NOMO-1 (cell line): Measurements from ENCODE around the gene POLR1H.
A peak's percentile ranks its signal among the peaks of the same experiment; 100 is the strongest.

ENCODE experiments used
- DNase-seq, 2 experiments: peaks; one replicate each; lab custom pipeline; 2025; ENCODE audit not compliant: unreplicated experiment in 2 of 2; lab: John Stamatoyannopoulos, UW

The POLR1H gene

DNA sequence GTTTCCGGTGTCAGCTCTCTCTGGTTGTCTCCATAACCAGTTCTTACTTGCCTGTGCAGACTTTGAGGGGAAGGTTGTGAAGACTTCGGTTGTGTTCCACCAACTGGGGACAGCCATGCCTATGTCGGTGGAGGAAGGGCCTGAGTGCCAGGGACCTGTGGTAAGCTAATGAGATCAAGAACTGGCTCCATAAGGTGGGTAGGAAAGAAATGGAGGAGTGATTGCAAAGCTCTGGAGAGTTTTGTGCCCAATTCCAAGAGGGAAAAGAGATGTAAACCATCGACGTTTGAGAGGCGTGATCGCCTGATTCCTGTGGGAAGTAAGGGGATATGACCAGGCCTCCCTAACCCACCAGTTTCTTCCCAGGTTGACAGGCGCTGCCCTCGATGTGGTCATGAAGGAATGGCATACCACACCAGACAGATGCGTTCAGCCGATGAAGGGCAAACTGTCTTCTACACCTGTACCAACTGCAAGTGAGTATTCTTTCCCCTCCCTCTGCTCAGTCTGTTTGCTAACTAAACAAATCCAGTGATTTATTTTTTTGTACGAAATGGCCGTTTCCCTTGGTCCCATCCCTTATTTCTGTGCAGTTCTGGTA, 893 bp downstream of the POLR1H start:
- no peak for DNase-seq

DNA sequence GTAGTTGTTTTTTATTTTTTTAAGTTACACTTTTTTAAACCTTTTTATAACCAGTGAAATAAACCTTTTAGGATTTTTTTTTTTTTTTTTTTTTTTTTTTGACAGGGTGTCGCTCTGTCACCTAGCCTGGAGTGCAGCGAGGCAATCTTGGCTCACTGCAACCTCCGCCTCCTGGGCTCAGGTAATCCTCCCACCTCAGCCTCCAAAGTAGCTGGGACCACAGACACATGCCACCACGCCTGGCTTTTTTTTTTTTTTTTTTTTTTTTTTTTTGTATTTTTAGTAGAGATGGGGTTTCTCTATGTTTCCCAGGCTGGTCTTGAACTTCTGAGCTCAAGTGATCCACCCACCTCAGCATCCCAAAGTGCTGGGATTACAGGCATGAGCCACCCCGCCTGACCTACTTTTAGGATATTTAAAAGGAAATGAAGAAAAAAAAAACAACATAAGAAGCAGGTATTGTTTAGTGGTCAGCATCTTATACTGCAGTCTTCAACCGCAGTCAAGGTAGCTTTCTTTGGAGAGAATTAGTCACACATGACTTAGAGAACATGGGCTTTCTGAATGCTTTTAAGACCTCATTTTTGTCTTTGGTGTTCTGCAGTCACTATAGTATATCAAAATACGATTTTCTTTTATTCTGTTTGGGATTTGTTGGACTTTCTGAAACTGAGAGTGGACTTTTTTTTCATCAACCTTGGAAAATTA, 1.6 kb downstream of the POLR1H start:
- DNase-seq = no peak

DNA sequence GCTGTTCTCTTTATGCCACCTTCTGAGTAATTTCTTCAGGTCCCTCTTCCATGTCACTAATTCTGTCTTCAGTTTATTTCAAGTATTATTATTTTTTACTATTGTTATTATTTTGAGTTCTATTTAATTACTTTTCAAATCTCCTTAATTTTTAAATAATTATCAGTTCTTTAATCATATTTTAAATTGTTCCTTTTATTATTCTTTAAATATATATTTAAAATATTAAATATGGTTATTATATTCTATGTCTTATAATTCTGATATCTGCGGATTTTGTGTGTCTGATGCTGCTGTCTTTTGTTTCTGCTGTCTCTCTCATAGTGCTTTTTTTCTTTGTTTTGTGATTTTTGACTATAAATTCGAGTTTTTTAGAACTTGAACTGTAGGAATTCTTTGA, 2.2 kb downstream of the POLR1H start:
- no peak for DNase-seq

DNA sequence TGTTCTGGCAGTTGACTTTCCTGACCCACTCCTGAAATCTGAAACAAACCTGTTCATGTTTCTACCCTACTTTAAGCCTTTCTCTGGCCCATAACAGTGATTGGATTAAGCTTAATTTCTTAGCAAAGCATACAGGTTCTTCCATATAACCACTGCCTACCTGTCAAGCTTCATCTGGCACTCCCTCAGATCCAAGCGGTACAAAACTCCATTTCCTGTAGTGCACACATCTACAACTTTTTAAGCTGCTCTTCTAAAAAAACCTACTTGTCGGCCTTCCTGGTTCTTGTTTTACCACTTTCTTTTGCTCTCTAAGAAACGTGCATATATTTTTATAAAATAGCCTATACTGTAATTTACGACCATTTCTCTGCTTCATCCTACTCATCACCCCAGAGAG, 5.0 kb downstream of the POLR1H start:
- DNase-seq = no peak

DNA sequence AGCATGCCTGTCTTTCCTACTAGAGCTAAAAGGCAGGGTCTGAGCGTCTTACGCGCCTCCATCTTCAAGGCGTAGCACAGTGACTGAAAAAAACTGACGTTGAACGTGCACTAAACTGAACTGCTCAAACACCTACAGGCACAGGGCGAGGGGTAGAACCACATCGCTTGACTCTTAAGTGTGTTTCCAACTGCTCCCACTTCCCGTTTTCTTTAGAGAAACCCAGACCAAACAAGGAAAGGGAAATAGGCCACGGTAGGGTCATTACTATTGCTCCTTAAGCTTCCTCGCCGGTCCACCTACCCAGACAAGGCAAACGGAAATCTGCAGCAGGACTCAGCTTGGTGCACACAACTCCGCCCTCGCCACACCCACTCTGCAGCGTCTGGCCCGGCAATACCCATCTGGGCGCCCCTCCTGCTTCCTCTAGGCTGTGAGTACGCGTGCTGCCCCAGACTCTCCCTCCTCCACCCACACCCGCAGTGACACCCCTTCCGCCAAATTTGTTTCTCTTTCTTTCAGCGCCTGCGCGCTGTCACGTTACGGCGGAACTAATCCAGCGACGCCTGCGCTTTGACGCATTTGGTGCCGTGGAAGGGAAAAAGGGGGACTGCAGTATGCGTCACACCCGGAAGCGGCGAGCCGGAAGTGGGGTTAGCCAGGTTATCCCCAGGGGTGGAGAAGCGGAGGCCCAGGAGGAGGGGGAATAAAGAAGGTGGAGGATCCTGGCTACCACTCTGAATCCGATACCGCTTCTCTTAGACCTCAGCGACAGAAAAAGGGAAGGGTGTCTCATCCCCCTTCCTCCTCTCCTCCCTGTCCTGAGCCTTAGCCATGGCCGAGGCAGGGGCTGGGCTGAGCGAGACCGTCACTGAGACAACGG, 5.8 kb downstream of the POLR1H start, which contains the start of gene PPP1R11:
PPP1R11 (plus strand) TSS at position 622 of the 883 bp plus-strand sequence; CDS start at position 835, 213 bp downstream.
- DNase-seq = peak; percentile 99 to 100

DNA sequence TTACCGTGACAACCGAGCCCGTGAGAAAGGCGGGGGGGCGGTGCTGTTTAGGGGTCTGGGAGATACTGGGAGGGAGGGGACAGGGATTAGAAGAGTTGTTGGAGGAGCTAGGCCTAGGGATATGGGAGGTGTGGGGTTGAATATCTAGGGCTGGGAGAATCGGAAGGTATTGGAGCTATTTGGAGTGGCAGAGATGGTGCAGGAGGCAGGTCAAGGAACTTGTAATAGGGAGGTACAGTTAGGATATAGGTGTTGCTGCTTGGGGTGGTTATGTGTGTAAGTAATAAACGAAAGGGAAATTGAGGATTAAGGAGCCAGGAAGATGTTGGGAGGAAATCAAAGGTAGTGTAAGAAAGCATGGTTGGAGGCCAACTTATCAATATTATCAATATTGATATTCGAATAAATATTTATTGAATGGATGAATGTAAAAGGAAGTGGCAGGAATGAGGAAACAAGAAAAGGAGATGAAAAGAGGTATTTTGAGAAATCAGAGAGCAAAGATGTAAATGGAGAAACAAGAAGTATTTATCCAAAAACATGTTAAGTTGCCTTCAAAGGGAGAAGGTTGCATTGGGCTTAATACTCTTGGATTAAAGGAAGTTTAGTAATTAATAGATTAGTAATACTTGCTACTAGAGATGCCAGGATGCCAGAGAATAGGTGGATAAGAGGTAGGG, 6.5 kb downstream of the POLR1H start:
- no peak for DNase-seq

DNA sequence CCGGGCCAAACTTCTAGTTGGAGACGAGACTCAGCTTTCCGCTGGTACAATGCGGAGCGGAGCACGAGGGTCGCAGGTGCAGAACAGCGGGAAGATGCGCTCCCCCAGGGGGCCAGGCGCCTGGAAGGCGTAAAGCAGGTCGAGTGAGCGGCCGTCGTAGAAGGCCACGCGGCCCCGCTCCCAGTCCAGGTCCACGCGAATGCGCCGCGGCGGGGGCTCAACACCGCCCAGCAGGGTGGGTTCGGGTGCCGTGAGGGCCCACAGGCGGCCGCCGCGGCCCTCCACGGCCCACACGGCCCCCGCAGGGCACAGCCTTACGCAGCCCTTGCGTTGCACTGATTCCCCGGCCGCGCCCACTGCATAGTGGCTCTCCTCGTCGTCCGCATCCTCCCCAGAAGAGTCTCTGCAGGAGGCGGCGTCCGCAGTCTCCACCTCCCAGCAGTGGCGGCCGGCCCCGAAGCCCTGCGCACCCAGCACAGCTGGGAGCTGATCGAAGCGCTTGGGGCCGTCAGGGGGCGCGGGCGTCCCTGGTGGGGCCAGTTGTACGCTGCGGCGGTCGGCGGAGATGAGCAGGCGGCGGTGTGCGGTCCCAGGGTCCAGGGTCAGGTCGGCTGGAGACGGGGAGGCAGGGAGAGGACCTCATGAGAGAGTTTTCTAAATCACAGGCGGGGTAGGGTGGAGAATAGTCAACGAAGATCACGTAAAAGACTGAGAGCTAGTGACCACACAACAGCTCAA, 10.2 kb downstream of the POLR1H start:
- no peak for DNase-seq

DNA sequence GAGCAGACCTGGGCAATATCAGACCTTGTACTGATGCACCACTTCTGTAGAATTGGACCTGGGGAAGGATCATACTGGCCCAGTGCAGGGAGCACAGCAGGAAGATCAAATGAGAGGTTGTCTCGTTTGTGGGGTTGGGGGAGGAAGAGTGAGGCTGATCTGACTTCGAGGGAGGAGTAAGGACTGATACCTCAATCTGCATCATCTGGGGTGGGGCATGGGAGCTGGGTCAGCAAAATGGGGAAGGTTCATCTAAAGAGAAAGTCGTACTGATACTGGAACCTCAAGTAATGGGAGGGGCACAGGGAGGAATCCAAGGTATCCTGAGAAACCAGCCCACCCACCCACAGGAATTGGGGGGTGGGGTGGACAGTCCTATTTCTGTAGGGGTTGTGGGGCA, 10.8 kb downstream of the POLR1H start:
- no peak for DNase-seq

DNA sequence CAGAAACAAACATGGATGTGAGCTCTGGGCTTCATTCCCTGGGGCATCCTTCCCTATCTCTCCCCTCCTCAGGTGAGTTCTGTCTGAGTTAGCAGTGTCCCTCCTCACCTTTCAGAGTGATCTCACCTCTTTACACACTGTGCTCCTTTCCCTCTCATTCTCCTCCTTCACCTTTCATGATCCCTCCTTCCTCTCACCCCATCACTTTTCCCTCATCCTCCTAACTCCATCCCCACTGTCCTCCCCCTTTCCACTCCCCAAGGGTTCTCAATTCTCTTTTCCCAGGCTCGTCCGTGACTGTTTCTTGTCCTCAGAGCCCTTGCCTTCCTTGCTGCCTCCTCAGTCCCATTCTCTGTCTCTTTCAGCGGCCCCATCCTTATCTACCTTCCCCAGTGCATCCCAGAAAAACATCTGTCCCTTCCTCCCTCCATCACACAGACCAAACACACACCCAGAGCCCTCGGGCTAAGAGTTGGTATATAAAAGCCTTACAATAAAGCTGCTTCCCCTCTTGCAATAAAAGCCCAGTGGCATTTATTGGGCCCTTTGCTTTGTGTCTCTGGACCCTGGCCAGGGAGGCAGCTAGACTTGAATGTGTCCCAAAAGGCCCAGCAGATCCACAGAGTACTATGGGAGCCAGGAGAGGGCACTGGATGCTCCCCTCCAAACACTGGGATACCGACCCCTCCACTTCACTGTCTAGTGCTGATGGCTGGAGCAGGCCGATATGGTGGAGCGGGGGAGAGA, 12.6 kb downstream of the POLR1H start:
- no peak for DNase-seq

DNA sequence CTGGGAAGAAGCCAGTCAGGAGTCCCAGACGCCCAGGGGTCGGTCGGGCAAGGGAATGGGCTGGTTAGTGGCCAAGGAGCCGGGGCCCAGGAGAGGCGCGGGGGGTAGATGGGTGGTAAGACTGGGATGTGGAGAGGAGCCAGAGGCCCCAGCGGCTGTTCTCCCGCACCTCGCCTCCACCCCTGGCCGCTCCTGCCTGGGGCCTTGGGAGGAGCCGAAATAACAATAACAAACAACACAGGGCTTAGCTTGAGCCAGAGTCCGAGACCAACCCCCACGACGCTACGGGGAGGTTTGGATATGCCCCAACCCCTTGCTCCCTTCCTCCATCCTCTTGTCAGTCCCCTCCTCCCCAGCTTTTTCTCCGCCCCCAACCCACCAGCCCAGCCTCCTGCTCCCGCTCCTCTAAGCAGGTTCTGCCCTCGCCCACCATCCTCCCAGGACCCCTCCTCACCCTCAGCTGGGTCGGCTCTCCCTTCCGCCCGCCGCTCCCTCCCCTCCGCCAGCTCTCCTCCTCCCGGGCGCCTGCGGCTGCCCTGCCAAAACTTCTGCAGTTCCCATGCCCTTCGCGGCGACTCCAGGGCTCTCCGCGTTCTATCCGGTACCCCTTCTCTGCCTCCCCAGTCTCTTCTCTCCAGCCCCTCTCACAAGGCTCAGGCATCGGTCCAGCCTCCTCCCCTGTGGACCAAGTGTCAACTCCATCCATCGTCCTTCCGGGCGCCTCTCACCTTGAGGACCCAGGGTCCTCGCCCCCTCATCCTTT, 13.4 kb downstream of the POLR1H start:
- no peak for DNase-seq

DNA sequence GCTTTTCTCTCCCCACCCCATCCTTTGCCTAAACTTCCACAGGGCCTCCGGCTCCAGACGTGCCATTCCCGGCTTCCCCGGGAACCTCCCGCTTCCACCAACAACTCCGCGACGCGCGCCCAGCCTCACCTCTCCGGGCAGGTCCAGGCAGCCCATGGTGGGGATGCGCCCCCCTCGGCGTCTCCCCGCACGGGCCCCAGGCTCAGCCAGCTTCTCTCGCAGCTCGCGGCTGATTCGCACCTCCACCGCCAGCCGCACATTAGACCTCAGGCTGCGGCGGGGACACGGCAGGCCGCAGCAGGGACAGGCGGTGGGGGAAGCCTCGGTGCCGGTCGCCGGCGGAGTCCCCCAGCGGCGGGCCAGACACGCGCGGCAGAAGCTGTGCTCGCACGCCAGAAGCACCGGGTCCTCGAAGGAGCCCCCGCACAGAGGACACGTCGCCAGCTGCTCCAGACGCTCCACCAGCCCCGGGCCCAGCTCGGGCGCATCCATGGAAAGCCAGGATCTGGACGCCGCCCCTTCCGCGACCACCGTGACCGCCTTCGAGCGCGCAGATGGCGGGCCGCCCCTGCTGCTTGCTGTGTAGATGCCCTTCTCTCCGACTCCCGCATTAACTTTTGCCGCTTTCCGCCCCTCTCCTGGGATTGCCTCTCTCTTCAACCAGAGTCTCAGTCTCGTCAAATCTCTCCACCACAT, 14.2 kb downstream of the POLR1H start, which contains the start of gene RNF39:
RNF39 (minus strand) TSS at position 676 of the 696 bp plus-strand sequence; CDS start at position 492, 184 bp downstream.
- no peak for DNase-seq

DNA sequence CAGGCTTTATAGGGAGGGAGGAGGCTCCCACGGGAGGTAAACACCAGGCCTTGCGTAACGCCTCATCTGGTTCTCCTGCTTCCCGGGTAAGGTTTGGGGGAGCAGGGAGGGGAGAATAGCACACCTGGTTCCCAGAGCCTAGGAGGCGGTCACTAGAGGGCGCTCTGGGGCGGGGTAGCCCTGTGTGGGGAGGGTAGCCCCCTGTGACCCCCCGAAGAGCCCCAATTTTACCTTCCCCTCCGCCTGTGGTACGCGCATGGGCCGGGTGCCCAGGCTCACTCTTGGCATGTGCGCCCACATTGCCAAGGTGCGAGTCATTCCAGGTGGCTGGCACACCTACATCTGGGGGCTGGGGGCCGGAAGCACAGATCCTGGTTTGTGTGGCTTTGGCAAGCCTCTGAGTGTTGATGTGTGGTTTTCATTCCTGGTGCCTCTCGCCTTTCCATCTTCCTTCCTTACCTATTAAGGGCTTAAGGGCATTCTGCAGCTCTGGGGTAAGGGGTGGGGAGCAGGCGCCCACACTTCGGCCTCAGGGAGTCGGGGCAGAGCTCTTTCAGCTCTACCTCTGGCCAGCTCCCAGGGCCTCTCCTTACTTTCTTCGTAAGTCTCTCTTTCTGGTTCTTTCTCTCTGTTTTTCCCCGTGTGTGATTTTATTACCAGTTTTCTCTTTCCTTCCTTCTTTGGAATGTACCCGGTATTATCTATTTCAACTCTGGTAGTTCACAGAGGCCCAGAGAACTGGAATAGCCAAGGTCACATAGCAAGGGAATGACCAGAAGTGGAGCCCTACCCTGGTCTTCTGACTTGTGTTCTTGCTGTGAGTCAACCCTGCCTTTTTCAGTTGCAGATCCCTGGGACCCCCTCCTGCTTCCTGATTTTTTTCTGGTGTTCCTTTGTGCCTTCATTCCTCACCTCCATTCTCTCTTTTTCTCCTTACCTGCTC, 15.0 kb downstream of the POLR1H start:
- no peak for DNase-seq

DNA sequence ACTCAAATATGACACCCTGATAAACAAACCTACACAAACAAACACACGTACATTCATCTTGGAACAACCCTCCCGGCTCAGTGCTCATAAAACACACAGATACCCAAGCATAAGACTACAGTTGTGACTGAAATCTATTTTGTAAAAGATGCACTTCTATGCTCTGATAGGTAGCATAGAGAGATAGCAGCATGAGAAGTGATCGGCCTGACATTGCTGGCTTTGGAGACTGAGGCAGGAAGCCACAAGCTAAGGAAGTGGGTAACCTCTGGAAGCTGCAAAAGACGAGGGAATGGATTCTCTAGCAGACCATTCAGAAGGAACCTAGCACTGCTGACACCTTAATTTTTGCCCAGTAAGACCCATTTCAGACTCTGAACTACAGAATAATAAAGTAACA, 16.2 kb downstream of the POLR1H start:
- no peak for DNase-seq

DNA sequence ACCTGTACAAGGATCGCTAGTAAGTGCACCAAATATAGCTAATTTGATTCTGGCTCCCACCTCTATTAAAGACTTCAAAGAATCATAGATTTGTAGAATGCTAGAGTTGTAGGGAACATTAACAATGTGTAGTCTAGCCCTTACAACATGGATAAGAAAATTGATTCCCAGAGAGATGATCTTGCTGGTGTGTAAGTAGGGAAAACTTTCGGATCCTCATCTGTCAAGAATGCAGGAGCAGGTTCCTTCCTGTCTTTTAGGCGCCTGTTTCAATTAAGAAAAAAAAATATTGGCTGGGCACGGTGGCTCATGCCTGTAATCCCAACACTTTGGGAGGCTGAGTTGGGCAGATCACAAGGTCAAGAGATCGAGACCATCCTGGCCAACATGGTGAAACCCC, 26.8 kb downstream of the POLR1H start:
- no peak for DNase-seq

DNA sequence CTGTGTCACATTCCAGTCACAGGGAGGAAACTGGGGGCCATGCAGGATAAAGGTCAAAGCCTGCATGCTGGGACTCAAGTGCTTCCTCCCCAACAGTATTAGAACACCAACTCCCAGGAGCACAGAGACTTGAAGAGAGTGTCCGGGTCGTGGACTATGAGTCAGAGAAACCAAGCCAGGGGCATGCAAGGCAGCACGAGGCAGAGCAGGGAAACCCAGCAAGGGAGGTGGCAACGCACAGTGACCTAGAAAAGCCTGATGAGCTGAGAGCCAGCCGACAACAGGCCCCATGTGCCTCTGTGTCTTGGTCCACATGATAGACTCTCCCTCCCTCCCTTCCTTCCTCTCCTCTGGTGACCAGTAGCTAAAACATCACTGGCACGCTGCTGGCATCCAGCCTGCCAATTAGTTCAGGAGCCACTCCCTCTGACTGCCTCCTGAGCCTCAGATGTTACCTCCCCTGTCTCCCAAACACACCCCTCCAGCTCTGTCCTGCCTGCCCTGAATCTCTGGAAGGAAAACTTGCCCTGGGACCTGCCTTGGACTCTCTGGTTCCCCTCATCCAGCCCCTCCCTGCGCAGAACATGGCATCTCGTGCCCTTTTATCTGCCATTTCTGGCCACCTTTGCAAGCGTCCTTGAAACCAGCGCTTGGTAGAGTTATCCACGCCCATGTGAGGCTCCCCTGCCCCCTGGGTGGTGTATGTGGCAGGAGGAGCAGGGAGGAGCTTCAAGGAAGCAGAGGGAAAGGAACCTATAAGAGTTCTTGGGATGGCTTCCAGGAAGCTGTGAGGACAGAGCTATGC, 30.7 kb downstream of the POLR1H start:
- DNase-seq = no peak

DNA sequence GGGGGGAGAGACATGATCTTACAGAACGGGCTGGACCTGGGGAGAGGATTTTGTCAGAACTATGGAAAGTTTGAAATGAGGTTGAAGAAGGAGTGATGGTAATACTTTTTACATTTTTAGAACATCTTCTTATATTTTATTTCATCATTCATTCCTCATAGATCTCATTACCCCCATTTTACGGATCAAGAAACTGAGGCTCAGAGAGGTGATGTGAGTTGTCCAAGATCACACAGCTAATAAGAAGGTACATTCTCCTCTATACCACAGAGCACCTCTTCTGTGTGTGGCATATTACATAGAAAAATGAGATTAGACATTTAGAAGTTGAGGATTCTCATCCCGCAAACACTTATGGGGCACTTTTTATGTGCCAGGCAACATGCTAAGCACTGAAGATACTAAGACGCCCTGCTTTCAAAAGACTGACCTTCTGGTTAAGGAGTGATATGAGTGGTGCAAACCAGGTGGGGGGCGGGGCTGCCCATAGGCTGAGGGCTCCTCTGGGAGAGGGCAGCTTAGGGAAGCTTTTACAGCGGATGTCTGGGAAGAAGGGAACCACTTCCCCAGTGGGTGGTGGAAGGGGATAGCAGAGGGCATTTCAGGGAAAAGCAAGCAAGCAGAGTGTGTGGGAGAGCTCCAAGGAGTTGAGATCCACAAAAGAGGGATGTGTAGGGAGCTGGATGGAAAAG, 31.9 kb downstream of the POLR1H start:
- DNase-seq = no peak
